GM21529 (cell line): ENCODE data around the gene INAVA.
"Not testable (repeated sequence)": the region's sequence is repeated elsewhere in the genome, so short reads cannot be mapped to it uniquely, and the experiment has no call there.

Source experiments
- ATAC-seq: cut with Tn5 transposase; IDR thresholded peaks from one replicate; pipeline ENCODE4 v1.9.1; 2021; ENCODE audit not compliant: unreplicated experiment

INAVA gene

DNA sequence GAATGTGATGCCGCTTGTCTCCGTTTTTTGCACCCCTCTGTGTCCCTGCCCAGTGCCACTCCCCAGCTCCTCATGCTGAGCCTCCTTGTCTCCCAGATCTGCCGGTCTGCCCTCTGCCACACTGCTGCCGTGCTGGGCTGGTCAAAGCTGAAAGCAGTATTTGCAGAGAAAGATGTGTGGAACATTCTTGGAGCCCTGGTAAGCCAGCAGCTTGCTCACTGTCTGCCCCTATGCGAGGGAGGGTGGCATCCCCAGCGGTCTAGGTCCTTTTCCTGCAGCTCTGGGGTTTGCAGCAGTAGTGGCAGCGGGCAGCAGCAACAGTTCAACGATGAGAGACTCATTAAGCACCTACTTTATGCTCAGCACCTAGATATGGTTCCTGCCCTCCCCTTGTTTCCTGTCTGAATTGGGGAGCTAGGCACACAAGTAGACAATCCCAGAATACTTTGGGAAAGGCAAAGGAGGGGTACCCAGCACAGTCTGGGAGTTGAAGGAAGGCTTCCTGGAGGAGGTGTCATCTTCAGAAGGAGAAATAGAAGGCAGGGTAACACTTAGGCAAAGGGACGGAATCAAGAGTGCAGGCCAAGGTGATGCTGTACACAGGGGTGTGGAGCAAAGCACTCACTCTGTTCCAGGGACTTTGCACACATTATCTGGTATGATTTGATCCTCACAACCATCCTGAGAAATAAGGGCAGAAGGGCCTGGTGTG lies 65.7 kb downstream of the INAVA start:
- no peak for ATAC-seq

DNA sequence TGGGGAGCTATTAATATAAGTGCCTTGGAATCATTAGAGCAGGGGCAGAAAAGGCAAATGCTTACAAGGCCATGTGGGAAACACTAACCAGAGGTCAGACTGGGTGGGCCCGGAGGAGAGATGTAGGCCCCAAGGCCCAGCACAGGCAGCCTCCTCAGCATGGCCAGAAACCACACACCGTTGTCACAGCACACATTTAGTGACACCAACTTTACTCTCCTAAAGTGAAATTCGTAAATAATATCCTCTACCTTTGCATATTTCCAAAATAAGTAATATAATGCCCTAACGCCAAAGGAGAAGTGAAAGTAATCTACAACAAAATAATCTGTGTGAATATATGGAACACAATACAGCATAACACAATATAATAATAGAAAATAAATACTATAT lies 66.2 kb downstream of the INAVA start:
- no peak for ATAC-seq

DNA sequence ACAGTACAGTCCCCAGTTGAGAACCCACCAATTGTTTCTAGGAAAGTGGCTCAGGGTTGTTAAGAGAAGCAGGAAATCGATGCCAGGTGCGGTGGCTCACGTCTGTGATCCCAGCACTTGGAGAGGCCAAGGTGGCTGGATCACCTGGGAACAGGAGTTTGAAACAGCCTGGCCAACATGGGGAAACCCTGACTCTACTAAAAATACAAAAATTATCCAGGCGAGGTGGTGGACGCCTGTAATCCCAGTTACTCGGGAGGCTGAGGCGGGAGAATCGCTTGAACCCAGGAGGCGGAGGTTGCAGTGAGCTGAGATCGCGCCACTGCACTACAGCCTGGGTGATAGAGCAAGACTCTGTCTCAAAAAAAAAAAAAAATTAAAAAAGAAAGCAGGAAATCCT lies 67.5 kb downstream of the INAVA start:
- ATAC-seq, result not testable (repeated sequence)

DNA sequence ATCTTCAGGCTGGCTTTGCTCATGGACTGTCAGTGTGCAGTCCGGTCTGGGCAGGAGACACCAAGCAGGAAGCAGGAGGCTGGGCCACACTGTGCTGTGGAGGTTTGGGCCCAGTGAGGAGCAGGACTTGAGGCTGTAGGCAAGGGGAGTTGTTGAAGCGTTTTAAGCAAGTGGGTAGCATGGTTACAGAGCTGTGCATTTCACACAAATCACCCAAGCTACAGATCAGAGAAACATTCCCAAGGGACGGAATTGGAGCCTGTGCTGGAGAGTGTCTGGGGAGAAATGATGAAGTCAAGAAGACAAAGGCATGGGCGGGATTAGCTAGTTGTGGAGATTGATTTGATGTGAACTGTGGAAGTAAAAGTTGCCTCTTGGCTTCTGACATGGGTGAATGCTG lies 67.9 kb downstream of the INAVA start:
- ATAC-seq, result no peak

DNA sequence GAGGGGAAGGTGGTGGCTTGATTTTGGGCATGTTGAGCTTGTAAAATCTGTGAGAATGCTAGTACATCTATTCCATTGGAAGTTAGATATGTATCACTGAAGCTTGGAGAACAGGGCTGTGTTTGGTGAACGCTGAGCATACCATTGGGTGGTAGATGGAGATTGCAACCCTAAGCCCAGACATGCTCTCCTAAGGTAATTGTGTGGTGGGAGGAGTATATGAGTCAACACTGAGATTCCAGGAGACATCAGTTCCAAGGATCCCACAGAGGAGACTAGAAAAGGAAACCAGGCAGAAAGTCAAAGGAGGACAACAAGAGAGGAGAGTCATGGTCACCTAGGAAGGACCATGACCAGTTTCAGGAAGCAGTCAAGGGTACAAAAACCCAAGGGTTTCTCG lies 68.4 kb downstream of the INAVA start:
- ATAC-seq, result no peak

DNA sequence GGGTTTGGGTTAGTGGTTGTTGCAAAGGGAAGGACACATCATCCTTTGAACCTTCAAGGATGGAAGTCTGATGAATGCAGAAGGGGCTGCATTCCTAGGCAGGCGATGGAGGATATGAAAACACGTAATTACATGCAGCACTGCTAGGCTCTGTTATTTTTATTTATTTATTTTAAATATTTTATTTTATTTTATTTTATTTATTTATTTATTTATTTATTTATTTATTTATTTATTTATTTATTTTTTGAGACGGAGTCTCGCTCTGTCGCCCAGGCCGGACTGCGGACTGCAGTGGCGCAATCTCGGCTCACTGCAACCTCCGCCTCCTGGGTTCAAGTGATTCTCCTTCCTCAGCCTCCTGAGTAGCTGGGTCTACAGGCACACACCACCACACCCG lies 69.2 kb downstream of the INAVA start:
- not testable (repeated sequence) for ATAC-seq
